NCI-H146 (cell line): ENCODE results near the gene SGCD.
"Not testable (repeated sequence)": the region's sequence is repeated elsewhere in the genome, so short reads cannot be mapped to it uniquely, and the experiment has no call there.

Source experiments
- DNase-seq: peaks from one replicate; lab custom pipeline; 2025; lab: John Stamatoyannopoulos, UW

SGCD gene

DNA sequence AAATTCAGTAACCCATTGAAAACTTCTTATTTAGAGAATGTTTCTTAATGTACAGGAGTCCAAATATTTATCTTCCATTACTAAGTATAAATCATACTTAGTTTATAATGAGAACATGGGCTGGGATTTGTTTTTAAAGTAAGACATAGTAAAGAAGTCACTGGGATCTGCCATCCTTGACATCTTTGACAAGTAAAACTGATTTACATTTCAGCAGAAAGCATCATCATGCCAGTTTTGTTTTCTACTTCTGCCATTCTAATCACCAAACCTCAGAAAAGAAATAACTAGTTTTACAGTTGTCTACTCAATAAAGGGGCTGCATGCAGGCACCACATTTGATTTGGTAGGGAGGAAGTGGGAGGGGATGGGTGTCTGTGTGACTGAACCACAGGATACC is 301.5 kb downstream of the SGCD start:
- DNase-seq = no peak

DNA sequence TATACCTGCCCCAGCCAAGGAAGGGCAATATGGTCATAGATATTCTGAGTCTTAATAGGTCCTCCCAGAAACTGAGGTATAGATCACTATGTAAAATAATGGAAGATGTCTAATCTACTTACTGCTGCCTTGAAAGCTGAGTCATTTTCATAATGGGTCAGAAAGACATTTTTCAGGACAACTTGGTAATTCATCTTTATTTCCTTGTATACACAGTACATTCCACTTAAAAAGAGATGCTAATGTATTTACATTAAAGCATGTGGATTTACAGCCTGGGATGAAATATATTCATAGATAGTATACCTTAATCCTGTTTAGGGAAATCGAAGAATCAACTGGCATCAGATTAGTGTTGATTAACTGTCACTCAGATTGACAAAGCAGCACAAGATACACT is 304.0 kb downstream of the SGCD start:
- DNase-seq = no peak

- DNase-seq = no peak
Observed at GRCh38 chr5:156634301-156634700, 307.3 kb downstream of the SGCD start.

- DNase-seq = no peak
Observed at GRCh38 chr5:156640691-156641241, 313.8 kb downstream of the SGCD start.

DNA sequence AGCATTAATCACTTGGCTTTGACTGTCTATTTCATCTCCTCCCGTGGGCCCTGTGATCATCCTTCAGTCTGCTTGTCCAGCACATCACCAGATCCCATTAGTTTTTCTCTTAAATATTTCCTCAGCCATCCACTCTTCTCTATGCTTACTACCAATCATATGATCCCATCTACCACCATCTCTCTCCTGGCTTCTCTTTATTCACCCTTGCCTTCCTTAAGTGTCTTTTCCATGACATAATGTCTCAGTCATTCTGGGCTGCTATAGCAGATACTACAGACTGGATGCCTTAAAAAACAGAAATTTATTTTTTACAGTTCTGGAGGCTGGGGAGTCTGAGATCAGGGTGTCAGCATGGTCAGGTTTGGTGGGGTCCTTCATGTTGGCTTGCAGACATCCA is 314.7 kb downstream of the SGCD start:
- DNase-seq = no peak

GRCh38 chr5:156647034-156647451 is 320.1 kb downstream of the SGCD start:
- DNase-seq = no peak

DNA sequence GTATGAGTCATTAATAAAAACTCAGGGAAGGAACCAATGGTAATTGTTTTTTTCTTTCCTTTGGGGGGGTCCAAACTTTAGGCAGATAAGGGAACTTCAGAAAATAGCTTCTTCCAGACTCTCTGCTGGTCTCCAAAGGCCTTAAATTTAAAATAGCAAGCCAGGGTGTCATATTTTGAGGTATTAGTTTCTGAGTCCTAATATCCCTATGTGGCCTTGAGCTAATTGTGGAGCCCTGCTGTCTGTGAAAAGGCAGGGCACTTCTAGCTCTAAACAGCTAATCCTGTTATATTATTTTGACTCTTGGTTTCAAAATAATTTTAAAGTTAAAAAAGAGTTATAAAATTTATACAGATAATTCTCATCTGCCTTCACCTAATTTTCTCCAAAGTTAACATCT is 327.5 kb downstream of the SGCD start:
- no peak for DNase-seq

DNA sequence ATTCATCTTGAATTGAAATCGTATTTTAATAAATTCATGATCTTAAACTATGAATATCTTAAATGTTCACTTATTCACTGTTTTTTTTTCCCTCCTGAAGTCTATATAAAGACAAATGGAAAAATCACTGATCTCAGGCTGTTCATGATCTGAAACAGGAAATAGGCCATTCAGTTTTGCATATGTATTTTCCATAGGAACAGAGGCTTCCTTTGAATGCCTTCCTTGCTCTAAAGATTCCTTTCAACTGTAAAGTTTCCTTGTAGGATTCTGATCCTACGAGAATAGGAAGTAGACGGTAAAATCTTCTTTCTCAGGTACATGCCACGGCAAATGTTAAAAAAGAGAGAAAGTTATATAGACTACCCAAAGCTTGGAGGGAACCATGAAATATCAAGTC is 328.8 kb downstream of the SGCD start:
- DNase-seq = no peak

DNA sequence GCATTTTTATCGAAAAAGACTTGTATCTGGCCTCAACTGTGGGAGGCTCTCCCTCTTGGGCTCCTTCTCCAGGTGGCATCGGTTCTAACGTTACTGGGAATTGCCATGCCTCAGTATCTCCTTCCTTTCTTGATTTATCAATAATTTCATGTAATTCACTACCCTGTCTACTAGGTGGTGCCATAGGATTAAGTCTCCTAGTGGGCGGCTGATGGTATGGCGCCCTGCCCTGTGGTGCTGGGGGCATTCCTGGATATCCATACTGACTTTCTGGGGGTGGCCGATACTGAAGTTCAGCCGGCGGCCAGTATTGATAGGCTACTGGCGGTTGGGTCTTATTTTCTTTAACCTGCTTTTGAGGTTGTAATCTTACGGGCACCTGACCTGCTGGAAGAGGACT is 337.9 kb downstream of the SGCD start:
- not testable (repeated sequence) for DNase-seq

- not testable (repeated sequence) for DNase-seq
Observed at GRCh38 chr5:156666686-156667085, 339.7 kb downstream of the SGCD start.

DNA sequence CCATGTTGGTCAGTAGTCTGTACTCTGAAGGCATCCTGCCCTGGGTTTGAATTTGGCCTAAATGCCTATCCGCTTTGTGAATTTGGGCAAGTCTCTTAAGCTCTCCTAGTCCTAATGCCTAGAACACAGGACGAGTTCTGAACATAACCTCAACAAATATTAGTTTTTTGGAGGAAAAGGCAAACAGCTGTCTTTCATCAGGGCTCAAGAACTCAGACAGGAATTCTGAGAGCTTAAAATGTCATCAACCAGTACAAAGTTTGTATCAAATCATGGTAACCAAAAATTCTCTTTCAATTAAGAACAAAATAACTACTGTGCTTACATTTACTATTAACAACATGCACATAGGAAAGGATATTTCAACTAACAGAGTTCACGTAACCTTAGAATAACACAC is 340.7 kb downstream of the SGCD start:
- no peak for DNase-seq

DNA sequence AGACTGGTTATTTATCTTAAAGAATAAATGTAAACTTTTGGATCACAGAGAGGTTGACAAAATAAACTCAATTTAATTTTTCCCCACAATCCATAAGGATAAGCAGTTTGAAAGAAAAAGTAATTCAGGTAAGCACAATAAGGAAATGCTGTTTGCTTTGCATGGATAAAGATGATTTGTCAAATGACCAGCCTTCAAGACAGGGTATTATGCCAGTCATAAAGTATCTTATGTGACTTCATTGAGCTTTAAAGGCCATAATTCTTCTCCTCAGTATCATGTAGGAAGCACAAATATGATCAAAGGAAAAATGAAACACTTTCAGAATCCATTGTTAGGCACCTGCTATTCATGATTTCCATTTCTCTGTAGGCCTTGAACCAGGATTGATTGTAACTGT is 342.5 kb downstream of the SGCD start:
- no peak for DNase-seq

DNA sequence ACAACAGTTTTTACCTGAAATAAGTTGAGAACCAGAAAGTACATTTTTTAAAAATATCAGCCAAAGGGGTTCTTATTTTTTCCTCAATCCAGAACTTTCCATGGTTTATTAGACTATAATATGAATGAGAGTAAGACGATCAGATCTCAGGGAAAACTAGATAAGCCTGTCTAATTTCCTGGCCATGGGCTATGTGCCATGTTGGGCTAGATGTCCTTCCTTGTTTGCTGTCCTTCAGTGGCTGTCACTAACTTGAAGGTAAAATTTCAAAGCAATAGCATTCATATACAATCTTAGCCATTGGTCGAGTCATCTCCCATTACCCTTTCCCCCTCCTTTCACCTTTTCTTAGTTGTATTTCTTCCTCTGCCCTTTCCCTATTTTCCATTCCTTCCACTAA is 343.7 kb downstream of the SGCD start:
- DNase-seq = no peak

DNA sequence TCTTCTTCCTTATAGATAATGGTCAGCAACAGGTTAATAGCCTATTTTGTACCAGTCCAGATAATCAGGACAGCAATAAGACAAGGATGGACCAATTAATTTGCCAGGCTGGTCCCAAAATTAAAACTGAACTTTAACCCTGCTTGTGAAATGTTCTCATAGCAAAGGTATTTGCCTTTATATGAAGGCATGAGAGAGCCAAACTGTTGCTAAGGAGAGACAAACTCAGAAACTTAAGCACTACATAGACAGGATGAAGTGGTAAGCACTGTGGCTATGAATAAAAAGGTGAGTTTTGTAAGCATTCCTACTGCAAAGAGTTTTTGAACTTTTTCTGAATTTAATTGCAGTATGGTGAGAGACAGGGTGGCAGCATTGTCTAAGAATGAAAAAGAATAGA is 348.4 kb downstream of the SGCD start:
- DNase-seq = no peak

GRCh38 chr5:156677963-156678362 is 351.0 kb downstream of the SGCD start:
- DNase-seq = no peak

GRCh38 chr5:156678484-156678883 is 351.5 kb downstream of the SGCD start:
- no peak for DNase-seq

GRCh38 chr5:156680831-156681230 is 353.9 kb downstream of the SGCD start:
- no peak for DNase-seq

DNA sequence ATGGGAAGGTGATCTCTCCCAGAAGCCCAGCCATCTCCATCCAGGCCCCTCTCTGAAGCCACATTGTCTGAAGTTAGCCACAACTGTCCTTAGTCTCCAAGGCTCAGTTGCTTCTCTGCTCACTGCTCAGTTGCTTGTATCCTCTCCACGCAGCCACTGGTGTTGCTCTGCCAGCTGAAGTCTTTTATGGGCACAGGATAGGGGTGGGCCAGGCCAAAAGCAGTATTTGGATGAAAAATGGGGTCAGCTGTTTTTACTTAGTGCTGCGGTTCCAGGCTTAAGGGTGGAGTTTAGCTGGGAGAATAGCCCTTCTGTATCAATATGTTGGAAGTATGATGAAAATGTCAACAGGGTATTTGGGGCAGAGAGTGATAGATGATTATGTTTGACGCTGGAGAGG is 354.3 kb downstream of the SGCD start:
- DNase-seq = no peak

DNA sequence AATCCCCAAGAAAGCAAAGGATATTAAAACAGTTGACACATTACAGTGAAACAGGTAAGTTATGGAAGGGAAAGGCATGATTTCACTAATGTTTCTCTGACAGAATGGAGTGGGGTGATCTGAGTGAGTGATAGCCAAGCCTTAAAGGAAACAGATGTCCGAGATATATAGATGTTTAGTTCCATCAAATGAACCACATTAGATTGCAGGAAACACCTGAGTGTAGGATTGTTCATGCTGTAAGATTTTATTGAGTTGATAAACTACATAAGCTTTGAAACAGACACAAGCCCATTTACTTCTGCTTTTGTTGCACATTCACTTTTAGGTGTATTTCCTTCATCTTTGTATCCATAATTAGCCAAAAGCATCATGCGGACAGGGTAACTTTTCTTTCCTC is 356.0 kb downstream of the SGCD start:
- no peak for DNase-seq

DNA sequence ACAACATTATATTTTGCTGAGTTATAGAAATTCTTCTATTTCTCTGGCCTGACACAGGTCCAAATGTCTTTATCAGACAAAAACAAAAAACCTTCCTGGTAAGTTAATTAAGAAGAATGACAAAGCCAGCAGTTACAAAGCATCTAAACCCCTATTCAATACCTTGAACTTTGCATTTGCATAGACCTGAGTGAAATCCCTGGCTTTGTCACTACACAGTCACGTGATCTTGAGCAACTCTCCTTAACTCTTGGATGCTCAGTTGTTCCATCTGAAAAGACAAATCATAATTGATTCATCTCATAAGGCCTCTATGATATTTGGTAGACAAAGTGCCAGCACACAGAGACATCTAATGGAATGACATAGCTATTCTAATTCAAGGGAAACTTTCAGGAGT is 356.5 kb downstream of the SGCD start:
- no peak for DNase-seq

DNA sequence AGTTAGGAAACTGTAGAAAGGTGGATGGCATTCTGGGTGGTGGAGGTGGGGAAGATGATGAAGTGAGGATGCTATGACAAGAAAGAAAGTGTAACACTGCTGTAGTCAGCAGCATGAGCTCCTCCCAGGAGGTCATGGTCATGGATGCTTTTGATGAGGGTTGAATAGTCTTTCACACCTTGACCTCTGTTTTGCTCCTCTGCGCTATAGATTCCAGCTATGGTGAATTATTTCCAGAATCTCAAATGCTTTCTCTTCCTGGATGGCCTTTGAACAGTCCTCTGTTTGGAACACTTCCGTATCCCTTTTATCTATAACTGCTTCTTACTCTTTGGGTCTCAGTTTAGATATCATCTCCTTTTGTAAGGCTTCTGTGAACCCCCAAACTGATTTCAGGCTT is 357.3 kb downstream of the SGCD start:
- no peak for DNase-seq

GRCh38 chr5:156685481-156685880 is 358.5 kb downstream of the SGCD start:
- DNase-seq = no peak

- DNase-seq = no peak
Observed at GRCh38 chr5:156686380-156686779, 359.4 kb downstream of the SGCD start.

GRCh38 chr5:156686796-156687195 is 359.8 kb downstream of the SGCD start:
- DNase-seq = no peak

GRCh38 chr5:156687514-156687913 is 360.6 kb downstream of the SGCD start:
- DNase-seq = no peak
